A549 (cell line): Measurements from ENCODE around the gene DAZL. TPM values are rescaled to one million over a fixed set of nuclear protein-coding genes. Genes with fewer than 3 reads are reported as not detected.

Experiments
- ATAC-seq, 2 experiments: fragments of 200-7000 bp in 1 of 2; fragments of >200 bp in 1 of 2; cut with Nextera tagmentation in 1 of 2; cut with Tn5 transposase in 1 of 2; 3 replicates each; pipeline versions ENCODE4 v1.8.0 to v1.9.1; 2018 to 2020; ENCODE audit warnings: mild to moderate bottlenecking in 1 of 2, moderate library complexity in 1 of 2
- CTCF ChIA-PET: fragments of 300-600 bp; sonication (Branson Sonifier 250); formaldehyde crosslinking; extraction: SDS; loops from one replicate; lab custom pipeline; 2021; ENCODE audit warnings: antibody characterized with exemption, inconsistent platforms; lab: Yijun Ruan, JAX
- POLR2A ChIA-PET: fragments of 350-600 bp; formaldehyde crosslinking; extraction: SDS; loops from one replicate; lab custom pipeline; 2021; ENCODE audit warnings: antibody characterized with exemption, inconsistent platforms; lab: Yijun Ruan, JAX
- DNase-seq, 2 experiments: peaks; one replicate each; pipeline versions ENCODE4 v3.0.0 to v3.0.0-alpha.2; 2011 to 2016; ENCODE audit warnings: low read depth in 1 of 2, low spot score in 1 of 2
- FAIRE-seq: peaks from 2 replicates; lab custom pipeline; 2011; peaks lifted over from hg19 to GRCh38; lab: Jason Lieb, UNC
- H3K27ac ChIP-seq, 2 experiments: fragments of >200 bp; sonication (Bioruptor Twin); formaldehyde crosslinking; 3 replicates each; pipeline ENCODE4 v1.5.1; 2016 to 2017
- H3K4me1 ChIP-seq: fragments of >200 bp; sonication (Bioruptor Twin); formaldehyde crosslinking; 3 replicates; pipeline ENCODE4 v1.6.1; 2016
- H3K4me2 ChIP-seq: fragments of >200 bp; sonication (Bioruptor Twin); formaldehyde crosslinking; 3 replicates; pipeline ENCODE4 v1.6.1; 2016
- H3K4me3 ChIP-seq: fragments of >200 bp; sonication (Bioruptor Twin); formaldehyde crosslinking; 3 replicates; pipeline ENCODE4 v1.5.1; 2016
- H3K9me3 ChIP-seq: fragments of >200 bp; sonication (Bioruptor Twin); formaldehyde crosslinking; 3 replicates; pipeline ENCODE4 v1.6.1; 2016
- CBX2 ChIP-seq: fragments of 200-600 bp; sonication (generic); IDR thresholded peaks from 2 replicates; pipeline ENCODE4 v1.6.1; 2016; ENCODE audit warnings: low read depth, mild to moderate bottlenecking, borderline replicate concordance
- EHF ChIP-seq: fragments of 250-450 bp; sonication (Bioruptor Pico); IDR thresholded peaks from 2 replicates; pipeline ENCODE4 v1.5.0; 2020; ENCODE audit warnings: mild to moderate bottlenecking
- FOSB ChIP-seq: fragments of 250-450 bp; sonication (Bioruptor Pico); IDR thresholded peaks from 2 replicates; pipeline ENCODE4 v1.5.0; 2020; ENCODE audit warnings: mild to moderate bottlenecking, moderate library complexity
- FOXS1 ChIP-seq: fragments of 250-450 bp; sonication (Bioruptor Pico); IDR thresholded peaks from 2 replicates; pipeline ENCODE4 v1.5.0; 2020; ENCODE audit warnings: mild to moderate bottlenecking, moderate library complexity
- KDM5A ChIP-seq: fragments of 200-600 bp; sonication (generic); IDR thresholded peaks from 2 replicates; pipeline ENCODE4 v1.6.1; 2016; ENCODE audit warnings: antibody characterized with exemption, mild to moderate bottlenecking
- MYC ChIP-seq: IDR thresholded peaks from 2 replicates; pipeline ENCODE4 v1.6.1; 2012; ENCODE audit warnings: mild to moderate bottlenecking, inconsistent platforms, low read length, improper control_type of control experiment, borderline replicate concordance
- NPAS2 ChIP-seq: fragments of 250-450 bp; sonication (Bioruptor Pico); IDR thresholded peaks from 2 replicates; pipeline ENCODE4 v1.8.0; 2022; ENCODE audit warnings: mild to moderate bottlenecking, moderate library complexity, borderline replicate concordance
- NR3C1 ChIP-seq: fragments of >200 bp; sonication (Bioruptor Twin); formaldehyde crosslinking; IDR thresholded peaks from 3 replicates; pipeline ENCODE4 v1.6.1; 2017
- POLR2AphosphoS2 ChIP-seq: conservative IDR thresholded peaks from 2 replicates; pipeline ENCODE4 v1.6.1; 2012; ENCODE audit warnings: low read length, improper control_type of control experiment, inconsistent platforms
- RAD21 ChIP-seq, 2 experiments: fragments of >200 bp in 1 of 2; sonication (Bioruptor Twin) in 1 of 2; formaldehyde crosslinking in 1 of 2; IDR thresholded peaks in 1 of 2; conservative IDR thresholded peaks in 1 of 2; 2 replicates in 1 of 2; 3 replicates in 1 of 2; pipeline ENCODE4 v1.6.1; 2012 to 2018; ENCODE audit warnings: inconsistent platforms in 1 of 2
- RCOR1 ChIP-seq: fragments of 150-350 bp; IDR thresholded peaks from 2 replicates; pipeline ENCODE4 v1.6.1; 2014; ENCODE audit warnings: antibody characterized with exemption, low read length, low read depth
- ZNF302 ChIP-seq: fragments of 250-450 bp; sonication (Bioruptor Pico); IDR thresholded peaks from 2 replicates; pipeline ENCODE4 v1.9.0; 2021; ENCODE audit warnings: inconsistent platforms, mild to moderate bottlenecking, moderate library complexity
- WGBS: methylation state at CpG from one replicate; pipeline ENCODE4 v1.1.6; 2017; ENCODE audit errors: missing lambda C conversion rate; 5-methylcytosine and 5-hydroxymethylcytosine counted together
- polyA minus RNA-seq: library from RNA; depleted of rRNA, polyadenylated mRNA; stranded (reverse); fragments of >200 nt; gene quantifications from 2 replicates; pipeline ENCODE4 v1.2.3, GENCODE V29; 2011; rRNA and poly(A)+ RNA removed
- polyA plus RNA-seq, 4 experiments: library from polyadenylated mRNA; depleted of rRNA in 3 of 4; stranded (reverse); fragments of >200 nt; fragmentation: RNase III in 1 of 4; extraction: RNeasy Plus Mini Kit Qiagen cat#74134 plus additional on column Dnase treatment in 1 of 4; gene quantifications; 2 replicates in 3 of 4; 3 replicates in 1 of 4; pipeline ENCODE4 v1.2.3, GENCODE V29; 2011 to 2017
- TF ChIP-seq, protein P1 (sequence below): fragments of 150-350 bp; IDR thresholded peaks from 2 replicates; pipeline ENCODE4 v1.6.1; 2014; ENCODE audit warnings: low read depth, mild to moderate bottlenecking, low read length
- TF ChIP-seq, protein P2 (sequence below): fragments of >200 bp; sonication (Bioruptor Twin); formaldehyde crosslinking; IDR thresholded peaks from 3 replicates; pipeline ENCODE4 v1.5.1; 2016
- TF ChIP-seq, protein P3 (sequence below): fragments of >200 bp; sonication (Bioruptor Twin); formaldehyde crosslinking; IDR thresholded peaks from 2 replicates; pipeline ENCODE4 v1.6.1; 2016
- TF ChIP-seq, protein P4 (sequence below): fragments of 250-450 bp; sonication (Bioruptor Pico); IDR thresholded peaks from 2 replicates; pipeline ENCODE4 v1.5.0; 2021; ENCODE audit warnings: mild to moderate bottlenecking, moderate library complexity, borderline replicate concordance

The DAZL gene, protein sequence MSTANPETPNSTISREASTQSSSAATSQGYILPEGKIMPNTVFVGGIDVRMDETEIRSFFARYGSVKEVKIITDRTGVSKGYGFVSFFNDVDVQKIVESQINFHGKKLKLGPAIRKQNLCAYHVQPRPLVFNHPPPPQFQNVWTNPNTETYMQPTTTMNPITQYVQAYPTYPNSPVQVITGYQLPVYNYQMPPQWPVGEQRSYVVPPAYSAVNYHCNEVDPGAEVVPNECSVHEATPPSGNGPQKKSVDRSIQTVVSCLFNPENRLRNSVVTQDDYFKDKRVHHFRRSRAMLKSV
- polyA plus RNA-seq (2011; rRNA removed) (not detected in 2 replicates), polyA plus RNA-seq (2017; fragmentation: RNase III; extraction: RNeasy Plus Mini Kit Qiagen cat#74134 plus additional on column Dnase treatment) (not detected in 3 replicates), polyA minus RNA-seq (not detected in 2 replicates)
- polyA plus RNA-seq (2012; cell fraction: cytosol; rRNA removed), result not detected in 2 replicates
- polyA plus RNA-seq (2012; cell fraction: nucleus; rRNA removed), result not detected in 2 replicates

DNA sequence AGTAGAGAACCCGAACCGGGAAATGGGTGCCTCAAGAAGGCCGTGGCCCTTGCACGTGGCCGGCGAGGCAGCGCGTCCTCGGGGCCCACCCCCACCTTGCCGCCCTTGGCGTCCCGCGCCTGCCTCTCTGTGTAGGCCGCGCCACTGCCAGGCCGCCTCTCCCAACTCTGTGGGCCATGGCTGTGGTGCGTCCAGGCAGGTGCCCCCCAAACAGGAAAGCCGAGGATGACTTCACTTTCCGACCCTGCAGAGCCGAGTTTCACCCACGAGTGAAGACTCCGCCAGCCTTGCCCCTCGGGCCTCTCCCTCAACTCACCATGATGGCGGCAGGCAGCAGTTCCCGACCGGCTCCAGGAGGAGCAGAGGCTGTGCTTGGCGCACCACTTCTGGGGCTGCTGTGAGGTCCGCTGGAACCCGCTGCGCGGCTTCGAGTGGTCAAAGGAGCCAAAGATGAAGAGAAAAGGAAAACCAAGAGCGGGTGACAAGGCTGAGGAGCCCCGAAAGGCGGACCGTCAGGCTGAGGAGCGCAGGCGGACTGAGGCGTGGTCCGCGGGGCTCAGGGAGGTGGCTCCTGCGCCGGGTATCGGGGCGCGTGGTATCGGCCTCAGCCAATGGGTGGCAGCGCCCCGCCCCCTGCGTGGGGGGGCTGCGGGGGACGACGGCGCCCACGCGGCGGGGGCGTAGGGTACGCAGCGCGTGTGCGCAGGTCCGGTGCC lies at the start of gene DAZL:
Gene DAZL (minus strand): TSS at position 537 of the 716 bp plus-strand sequence. CDS start 218 bp downstream, at position 319.
- no peak for DNase-seq
- Histone ChIP-seq H3K4me3 (no peak within 1 kb of the TSS), H3K27ac (no peak within 1 kb of the TSS), H3K4me2 (no peak within 1 kb of the TSS), H3K4me1 (no peaks in the 10 kb centered on the region), H3K9me3 (no peaks in the 10 kb centered on the region)
- no peak for ATAC-seq
- ChIA-PET CTCF (no interaction called here), POLR2A (no interaction called here)
- TF ChIP-seq, protein P1, sequence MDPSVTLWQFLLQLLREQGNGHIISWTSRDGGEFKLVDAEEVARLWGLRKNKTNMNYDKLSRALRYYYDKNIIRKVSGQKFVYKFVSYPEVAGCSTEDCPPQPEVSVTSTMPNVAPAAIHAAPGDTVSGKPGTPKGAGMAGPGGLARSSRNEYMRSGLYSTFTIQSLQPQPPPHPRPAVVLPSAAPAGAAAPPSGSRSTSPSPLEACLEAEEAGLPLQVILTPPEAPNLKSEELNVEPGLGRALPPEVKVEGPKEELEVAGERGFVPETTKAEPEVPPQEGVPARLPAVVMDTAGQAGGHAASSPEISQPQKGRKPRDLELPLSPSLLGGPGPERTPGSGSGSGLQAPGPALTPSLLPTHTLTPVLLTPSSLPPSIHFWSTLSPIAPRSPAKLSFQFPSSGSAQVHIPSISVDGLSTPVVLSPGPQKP, result no peak
- TF ChIP-seq, protein P2, sequence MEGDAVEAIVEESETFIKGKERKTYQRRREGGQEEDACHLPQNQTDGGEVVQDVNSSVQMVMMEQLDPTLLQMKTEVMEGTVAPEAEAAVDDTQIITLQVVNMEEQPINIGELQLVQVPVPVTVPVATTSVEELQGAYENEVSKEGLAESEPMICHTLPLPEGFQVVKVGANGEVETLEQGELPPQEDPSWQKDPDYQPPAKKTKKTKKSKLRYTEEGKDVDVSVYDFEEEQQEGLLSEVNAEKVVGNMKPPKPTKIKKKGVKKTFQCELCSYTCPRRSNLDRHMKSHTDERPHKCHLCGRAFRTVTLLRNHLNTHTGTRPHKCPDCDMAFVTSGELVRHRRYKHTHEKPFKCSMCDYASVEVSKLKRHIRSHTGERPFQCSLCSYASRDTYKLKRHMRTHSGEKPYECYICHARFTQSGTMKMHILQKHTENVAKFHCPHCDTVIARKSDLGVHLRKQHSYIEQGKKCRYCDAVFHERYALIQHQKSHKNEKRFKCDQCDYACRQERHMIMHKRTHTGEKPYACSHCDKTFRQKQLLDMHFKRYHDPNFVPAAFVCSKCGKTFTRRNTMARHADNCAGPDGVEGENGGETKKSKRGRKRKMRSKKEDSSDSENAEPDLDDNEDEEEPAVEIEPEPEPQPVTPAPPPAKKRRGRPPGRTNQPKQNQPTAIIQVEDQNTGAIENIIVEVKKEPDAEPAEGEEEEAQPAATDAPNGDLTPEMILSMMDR, result no peak
- TF ChIP-seq, protein P3, sequence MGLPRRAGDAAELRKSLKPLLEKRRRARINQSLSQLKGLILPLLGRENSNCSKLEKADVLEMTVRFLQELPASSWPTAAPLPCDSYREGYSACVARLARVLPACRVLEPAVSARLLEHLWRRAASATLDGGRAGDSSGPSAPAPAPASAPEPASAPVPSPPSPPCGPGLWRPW, result no peak
- no peak for TF ChIP-seq FOXS1 (CRISPR knock-in tag)
- FAIRE-seq, result no peak
- 96% methylated on average over 50 of the region's 63 CpGs for WGBS

DNA sequence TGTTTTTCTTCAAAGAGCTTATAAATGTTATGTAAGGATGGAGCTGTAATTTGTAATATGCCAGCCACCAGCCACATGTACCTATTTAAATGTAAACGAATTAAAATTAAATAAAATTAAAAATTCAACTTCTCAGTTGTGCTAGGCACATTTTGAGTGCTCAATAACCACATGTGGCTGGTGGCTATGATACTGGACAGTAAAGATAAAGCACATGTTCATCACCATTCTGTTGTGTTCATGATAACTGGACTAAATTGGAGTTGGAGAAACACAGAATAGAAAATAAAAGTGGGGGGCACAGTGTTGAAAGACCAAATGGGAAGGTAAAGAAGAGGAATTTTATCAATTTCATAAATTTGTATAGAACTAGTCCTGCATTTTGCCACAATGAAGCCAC lies 49.8 kb upstream of the DAZL start:
- Histone ChIP-seq H3K9me3 (no peaks in the 10 kb centered on the region), H3K4me3 (no peak overlapping the region), H3K27ac (no peak overlapping the region), H3K4me1 (no peaks in the 10 kb centered on the region), H3K4me2 (no peak overlapping the region)
- TF ChIP-seq RCOR1, result no peak
- TF ChIP-seq MYC, result no peak
- no peak for TF ChIP-seq NPAS2 (CRISPR knock-in tag)
- no peak for ATAC-seq
- DNase-seq, result no peak
- ChIA-PET CTCF (no interaction called here), POLR2A (no interaction called here)
- no peak for FAIRE-seq
- WGBS, result 5% methylated on average over 1 of the region's 1 CpG

DNA sequence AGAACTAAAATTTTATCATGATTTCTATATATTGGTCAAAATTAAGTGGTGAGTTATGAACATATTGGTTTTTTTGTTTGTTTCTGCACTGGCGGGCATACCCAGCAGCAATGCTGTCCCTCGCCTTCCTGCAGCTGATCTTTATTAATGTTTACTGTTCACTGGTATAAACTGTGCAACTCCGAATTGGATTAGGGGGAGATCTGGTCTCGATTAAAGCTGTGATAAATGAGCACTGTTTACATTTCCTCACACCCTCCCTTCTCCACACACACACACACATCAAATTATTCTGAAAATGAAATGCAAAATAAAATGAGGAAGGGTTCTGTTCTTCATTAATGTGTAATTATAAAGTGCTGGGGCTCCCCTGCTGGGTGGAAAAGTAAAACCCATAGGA lies 48.5 kb upstream of the DAZL start:
- CTCF ChIA-PET, result interaction anchor here (1.0 kb wide), 1 partner anchor 18 kb away, joined by 3 read pairs; no protein-coding TSS in a partner anchor
- POLR2A ChIA-PET, result no interaction called here
- TF ChIP-seq NR3C1 (no peak), ZNF302 (CRISPR knock-in tag) (no peak), RAD21 (conservative IDR thresholded peaks at IDR 0.05 in 1 of 2, IDR thresholded peaks at IDR 0.05 in 1 of 2) (no peak), CBX2 (no peak), POLR2AphosphoS2 (no peak), EHF (CRISPR knock-in tag) (no peak), KDM5A (no peak), FOSB (CRISPR knock-in tag) (no peak)
- TF ChIP-seq, protein P4, sequence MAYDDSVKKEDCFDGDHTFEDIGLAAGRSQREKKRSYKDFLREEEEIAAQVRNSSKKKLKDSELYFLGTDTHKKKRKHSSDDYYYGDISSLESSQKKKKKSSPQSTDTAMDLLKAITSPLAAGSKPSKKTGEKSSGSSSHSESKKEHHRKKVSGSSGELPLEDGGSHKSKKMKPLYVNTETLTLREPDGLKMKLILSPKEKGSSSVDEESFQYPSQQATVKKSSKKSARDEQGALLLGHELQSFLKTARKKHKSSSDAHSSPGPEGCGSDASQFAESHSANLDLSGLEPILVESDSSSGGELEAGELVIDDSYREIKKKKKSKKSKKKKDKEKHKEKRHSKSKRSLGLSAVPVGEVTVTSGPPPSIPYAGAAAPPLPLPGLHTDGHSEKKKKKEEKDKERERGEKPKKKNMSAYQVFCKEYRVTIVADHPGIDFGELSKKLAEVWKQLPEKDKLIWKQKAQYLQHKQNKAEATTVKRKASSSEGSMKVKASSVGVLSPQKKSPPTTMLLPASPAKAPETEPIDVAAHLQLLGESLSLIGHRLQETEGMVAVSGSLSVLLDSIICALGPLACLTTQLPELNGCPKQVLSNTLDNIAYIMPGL (CRISPR knock-in tag), result no peak

More for the DNA sequence above, 48.5 kb upstream of the DAZL start:
- Histone ChIP-seq H3K4me2 (no peak overlapping the region), H3K9me3 (no peaks in the 10 kb centered on the region), H3K27ac (no peak overlapping the region), H3K4me3 (no peak overlapping the region), H3K4me1 (no peaks in the 10 kb centered on the region)
- DNase-seq, result no peak
- no peak for FAIRE-seq
- no peak for ATAC-seq
- 35% methylated on average over 4 of the region's 4 CpGs for WGBS
